Measurements from ENCODE around the gene HSD17B14. TPM values are rescaled to one million over a fixed set of nuclear protein-coding genes. Genes with fewer than 3 reads are reported as not detected.

The HSD17B14 gene
- total and polyA plus RNA-seq, 2 of the 13 experiments (the other 11 are each of a cell fraction or from before 2014, with no cell fraction given) = 0.58 to 1.2 TPM

GRCh38 chr19:48802623-48803022, 33.7 kb downstream of the HSD17B14 start:
- Histone ChIP-seq H3K4me2 (ENCODE audit: low read depth, low read length) (no peak overlapping the region), H3K9ac (ENCODE audit: insufficient read depth, low read depth, low read length) (no peak overlapping the region), H3K79me2 (ENCODE audit: insufficient read depth, low read length) (peaks cover 5% of the 10 kb centered on the region), H3K27me3 (ENCODE audit: control insufficient read depth in 1 of 2, insufficient read depth in 2 of 2, low read length in 2 of 2) (no peaks in the 10 kb centered on the region), H3K36me3 (replicated peaks in 1 of 2; ENCODE audit: control insufficient read depth in 1 of 2, insufficient read depth in 2 of 2, low read length in 2 of 2) (no peaks in the 10 kb centered on the region), H3K4me3 (replicated peaks in 1 of 3; ENCODE audit: insufficient read depth in 1 of 3, low read depth in 2 of 3, low read length in 3 of 3) (no peak overlapping the region), H4K20me1 (ENCODE audit: insufficient read depth, low read length) (no peaks in the 10 kb centered on the region), H2AFZ (ENCODE audit: low read length) (no peak overlapping the region), H3K27ac (ENCODE audit: extremely low read length, insufficient read depth, low read length) (no peak overlapping the region), H3K9me3 (ENCODE audit: low read length) (no peaks in the 10 kb centered on the region), H3K4me1 (ENCODE audit: insufficient read depth, low read length) (peaks cover 26% of the 10 kb centered on the region)
- BruUV-seq (replicated peaks) = no TSS peak
- in situ Hi-C loops (cut with HindIII; ENCODE audit: extremely low pct_ligation_motif_present, low pct_unique_long_range_greater_than_20kb) = no loop called here
- WGBS (ENCODE audit: low lambda C conversion rate) = 28% methylated on average over 2 of the region's 2 CpGs
- TF ChIP-seq GMEB2 (CRISPR knock-in tag; IDR thresholded peaks at IDR 0.05; ENCODE audit: low read depth) = no peak
- TF ChIP-seq, protein P1, sequence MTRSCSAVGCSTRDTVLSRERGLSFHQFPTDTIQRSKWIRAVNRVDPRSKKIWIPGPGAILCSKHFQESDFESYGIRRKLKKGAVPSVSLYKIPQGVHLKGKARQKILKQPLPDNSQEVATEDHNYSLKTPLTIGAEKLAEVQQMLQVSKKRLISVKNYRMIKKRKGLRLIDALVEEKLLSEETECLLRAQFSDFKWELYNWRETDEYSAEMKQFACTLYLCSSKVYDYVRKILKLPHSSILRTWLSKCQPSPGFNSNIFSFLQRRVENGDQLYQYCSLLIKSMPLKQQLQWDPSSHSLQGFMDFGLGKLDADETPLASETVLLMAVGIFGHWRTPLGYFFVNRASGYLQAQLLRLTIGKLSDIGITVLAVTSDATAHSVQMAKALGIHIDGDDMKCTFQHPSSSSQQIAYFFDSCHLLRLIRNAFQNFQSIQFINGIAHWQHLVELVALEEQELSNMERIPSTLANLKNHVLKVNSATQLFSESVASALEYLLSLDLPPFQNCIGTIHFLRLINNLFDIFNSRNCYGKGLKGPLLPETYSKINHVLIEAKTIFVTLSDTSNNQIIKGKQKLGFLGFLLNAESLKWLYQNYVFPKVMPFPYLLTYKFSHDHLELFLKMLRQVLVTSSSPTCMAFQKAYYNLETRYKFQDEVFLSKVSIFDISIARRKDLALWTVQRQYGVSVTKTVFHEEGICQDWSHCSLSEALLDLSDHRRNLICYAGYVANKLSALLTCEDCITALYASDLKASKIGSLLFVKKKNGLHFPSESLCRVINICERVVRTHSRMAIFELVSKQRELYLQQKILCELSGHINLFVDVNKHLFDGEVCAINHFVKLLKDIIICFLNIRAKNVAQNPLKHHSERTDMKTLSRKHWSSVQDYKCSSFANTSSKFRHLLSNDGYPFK (CRISPR knock-in tag; IDR thresholded peaks at IDR 0.05; ENCODE audit: borderline replicate concordance) = no peak
- TF ChIP-seq ZBTB7A (CRISPR knock-in tag; IDR thresholded peaks at IDR 0.05) = no peak
- no peak for TF ChIP-seq JUND (CRISPR knock-in tag; IDR thresholded peaks at IDR 0.05)
- no peak for TF ChIP-seq SP4 (CRISPR knock-in tag; IDR thresholded peaks at IDR 0.05)
- TF ChIP-seq ZMYM3 (CRISPR knock-in tag; IDR thresholded peaks at IDR 0.05) = no peak
- TF ChIP-seq BHLHE40 (IDR thresholded peaks at IDR 0.05; ENCODE audit: low read length) = no peak
- TF ChIP-seq, protein P2, sequence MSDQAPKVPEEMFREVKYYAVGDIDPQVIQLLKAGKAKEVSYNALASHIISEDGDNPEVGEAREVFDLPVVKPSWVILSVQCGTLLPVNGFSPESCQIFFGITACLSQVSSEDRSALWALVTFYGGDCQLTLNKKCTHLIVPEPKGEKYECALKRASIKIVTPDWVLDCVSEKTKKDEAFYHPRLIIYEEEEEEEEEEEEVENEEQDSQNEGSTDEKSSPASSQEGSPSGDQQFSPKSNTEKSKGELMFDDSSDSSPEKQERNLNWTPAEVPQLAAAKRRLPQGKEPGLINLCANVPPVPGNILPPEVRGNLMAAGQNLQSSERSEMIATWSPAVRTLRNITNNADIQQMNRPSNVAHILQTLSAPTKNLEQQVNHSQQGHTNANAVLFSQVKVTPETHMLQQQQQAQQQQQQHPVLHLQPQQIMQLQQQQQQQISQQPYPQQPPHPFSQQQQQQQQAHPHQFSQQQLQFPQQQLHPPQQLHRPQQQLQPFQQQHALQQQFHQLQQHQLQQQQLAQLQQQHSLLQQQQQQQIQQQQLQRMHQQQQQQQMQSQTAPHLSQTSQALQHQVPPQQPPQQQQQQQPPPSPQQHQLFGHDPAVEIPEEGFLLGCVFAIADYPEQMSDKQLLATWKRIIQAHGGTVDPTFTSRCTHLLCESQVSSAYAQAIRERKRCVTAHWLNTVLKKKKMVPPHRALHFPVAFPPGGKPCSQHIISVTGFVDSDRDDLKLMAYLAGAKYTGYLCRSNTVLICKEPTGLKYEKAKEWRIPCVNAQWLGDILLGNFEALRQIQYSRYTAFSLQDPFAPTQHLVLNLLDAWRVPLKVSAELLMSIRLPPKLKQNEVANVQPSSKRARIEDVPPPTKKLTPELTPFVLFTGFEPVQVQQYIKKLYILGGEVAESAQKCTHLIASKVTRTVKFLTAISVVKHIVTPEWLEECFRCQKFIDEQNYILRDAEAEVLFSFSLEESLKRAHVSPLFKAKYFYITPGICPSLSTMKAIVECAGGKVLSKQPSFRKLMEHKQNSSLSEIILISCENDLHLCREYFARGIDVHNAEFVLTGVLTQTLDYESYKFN (CRISPR knock-in tag; conservative IDR thresholded peaks at IDR 0.05) = no peak
- TF ChIP-seq STAG1 (CRISPR knock-in tag; IDR thresholded peaks at IDR 0.05) = no peak
- TF ChIP-seq ZNF367 (CRISPR knock-in tag; IDR thresholded peaks at IDR 0.05; ENCODE audit: borderline replicate concordance) = no peak
- TF ChIP-seq FOXO1 (CRISPR knock-in tag; IDR thresholded peaks at IDR 0.05) = no peak
- no peak for TF ChIP-seq ZNF883 (CRISPR knock-in tag; IDR thresholded peaks at IDR 0.05; ENCODE audit: not compliant biosample characterization)
- TF ChIP-seq ZNF781 (CRISPR knock-in tag; IDR thresholded peaks at IDR 0.05; ENCODE audit: borderline replicate concordance, not compliant biosample characterization) = no peak
- TF ChIP-seq MAFF (IDR thresholded peaks at IDR 0.05; ENCODE audit: low read depth, low read length) = no peak
- TF ChIP-seq KLF15 (CRISPR knock-in tag; IDR thresholded peaks at IDR 0.05; ENCODE audit: borderline replicate concordance) = no peak
- CTCF ChIA-PET (ENCODE audit: low intra/inter-chr PET ratio, low total read pairs) = no interaction called here
- no peak for ATAC-seq
- POLR2A ChIA-PET = interaction anchor here (0.8 kb wide), 1 partner anchor 71 kb away, joined by 3 read pairs; no protein-coding TSS in a partner anchor
- FAIRE-seq = no peak
- intact Hi-C loops (cut with micrococcal nuclease; ENCODE audit: unreplicated experiment) = no loop called here
- no peak for DNase-seq (ENCODE audit: low spot score)

All from HepG2 (cell line).